Forelimb muscle (tissue), 1 donor: ENCODE results near the gene ARF6. TPM values are rescaled to one million over a fixed set of nuclear protein-coding genes. Genes with fewer than 3 reads are reported as not detected.
"Not testable (repeated sequence)": the region's sequence is repeated elsewhere in the genome, so short reads cannot be mapped to it uniquely, and the experiment has no call there.

Experiments
- DNase-seq: peaks from one replicate; pipeline ENCODE4 v3.0.0-alpha.2; 2013; ENCODE audit warnings: low read depth
- polyA plus RNA-seq: library from polyadenylated mRNA; unstranded; fragments of 120-200 nt; gene quantifications from one replicate; pipeline ENCODE4 v1.2.1, GENCODE V29; 2013; ENCODE audit not compliant: insufficient read length

The ARF6 gene
- polyA plus RNA-seq: 29.1 TPM

DNA sequence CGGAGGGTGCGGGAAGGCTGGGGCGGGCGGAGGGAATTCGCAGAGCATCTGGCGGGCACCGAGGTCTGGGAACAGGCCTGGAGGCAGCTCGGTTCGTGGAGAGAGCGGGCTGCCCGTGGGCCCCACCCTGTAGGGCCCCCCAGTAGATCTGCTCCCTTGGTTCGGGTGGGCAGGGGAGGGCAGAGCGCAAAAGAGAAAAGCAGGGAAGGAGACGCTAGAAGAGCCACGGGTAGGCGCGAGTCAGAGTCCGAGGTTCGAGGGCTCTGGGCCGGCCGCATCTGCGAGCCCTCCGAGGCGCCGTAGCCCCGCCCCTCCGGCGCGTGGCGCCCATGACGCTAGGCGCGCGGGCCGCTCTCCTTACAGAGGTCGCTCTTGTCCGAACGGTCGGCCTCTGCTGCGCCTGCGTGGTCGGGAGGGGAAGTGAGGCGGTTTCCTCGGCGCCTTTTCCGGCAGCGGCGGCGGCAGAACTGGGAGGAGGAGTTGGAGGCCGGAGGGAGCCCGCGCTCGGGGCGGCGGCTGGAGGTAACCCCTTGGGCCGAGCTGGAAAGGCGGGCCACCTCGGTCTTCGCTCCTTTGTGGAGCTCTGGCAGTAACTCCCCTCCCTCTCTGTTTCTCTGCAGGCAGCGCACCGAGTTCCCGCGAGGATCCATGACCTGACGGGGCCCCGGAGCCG lies at the start of gene ARF6:
Gene ARF6 (plus strand): TSS at position 447 of the 673 bp plus-strand sequence. CDS start 655 bp downstream, outside the sequence.
- DNase-seq: peak; percentile 94

DNA sequence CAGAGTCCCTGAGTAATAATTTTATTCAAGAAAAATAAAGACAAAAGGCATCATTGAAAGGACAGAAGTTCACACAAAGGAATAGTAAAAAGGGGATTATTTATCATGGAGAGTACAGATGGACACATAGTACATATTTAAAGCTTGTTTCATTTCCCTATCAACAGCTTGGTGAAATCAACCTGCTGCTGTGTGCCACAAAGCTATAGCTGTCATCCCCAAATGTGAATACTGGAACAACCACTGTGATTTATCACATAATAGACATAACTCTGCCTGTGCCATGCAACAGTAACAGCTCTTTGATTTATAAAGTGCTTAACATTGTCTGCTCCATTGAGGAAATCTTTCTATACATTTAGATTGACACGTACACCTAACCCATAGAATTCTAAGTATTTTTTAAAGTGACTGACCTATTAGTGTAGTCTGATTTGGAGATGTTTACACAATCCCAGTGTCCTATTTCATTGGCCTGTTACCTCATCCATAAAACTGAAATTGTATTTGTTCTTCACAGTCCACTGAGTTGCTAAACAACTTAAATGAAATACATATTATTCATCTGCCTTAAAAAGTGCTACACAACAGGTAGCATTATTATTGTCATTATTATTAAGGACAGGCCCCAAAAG lies 43.6 kb upstream of the ARF6 start:
- no peak for DNase-seq

DNA sequence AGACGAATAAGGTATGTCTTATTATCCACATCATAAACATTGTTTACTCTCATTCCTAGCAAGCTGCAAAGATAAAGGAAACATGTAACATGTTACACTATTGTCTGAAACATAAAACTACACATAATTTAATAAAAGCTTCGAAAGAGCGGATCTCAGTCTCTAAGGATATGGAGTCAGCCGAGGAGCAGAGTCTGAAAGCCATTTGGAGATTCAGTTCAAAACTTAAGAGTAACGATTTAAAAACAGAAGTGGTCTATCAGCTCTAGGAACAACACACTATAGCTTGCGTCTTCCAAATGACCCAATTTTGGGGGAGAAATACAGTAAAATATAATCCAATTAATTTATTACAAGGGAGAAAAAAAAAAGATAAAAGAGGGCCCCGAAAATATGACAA lies 41.1 kb upstream of the ARF6 start:
- DNase-seq: no peak

DNA sequence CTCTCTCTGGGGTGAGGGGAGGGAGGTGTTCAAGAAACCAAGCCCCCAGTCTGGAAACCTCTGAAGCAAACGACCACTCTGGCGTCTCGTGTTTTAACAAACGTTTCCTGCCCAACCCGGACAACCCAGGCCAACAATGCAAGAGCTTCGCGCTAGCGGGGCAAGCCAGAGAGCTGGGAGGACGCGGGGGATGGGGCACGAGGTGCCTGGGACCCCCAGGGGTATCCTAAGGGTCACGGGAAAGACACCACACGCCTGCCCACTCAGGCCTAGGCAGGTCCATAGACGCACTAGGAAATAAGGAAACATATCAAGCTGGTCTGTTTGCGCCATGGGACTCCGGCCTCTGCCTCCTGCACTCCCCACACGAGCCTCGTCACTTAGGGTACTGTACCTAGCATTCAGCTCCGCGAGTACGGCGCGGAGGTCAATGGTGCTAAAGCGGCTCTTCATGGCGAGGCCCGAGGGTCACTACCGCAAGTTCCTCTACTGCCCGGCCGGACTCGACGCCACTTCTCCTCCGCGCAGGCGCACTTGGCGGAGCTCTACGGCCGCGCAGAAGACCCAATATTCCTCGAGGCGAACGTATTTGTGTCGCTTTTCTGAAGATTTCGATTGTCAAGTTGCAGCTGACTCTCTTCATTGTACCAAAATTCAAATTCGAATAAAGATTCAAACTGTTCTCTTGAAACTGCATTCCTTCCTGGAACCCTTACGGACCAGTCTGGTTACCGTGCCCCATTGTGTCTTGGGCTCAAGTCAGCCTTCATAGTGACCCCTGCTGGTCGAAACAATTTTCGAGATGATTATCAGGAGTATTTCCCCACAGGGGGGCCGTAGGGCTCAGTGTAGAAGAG lies 40.4 kb upstream of the ARF6 start, which contains the start of gene NEMF:
Gene NEMF (minus strand): TSS at position 488 of the 857 bp plus-strand sequence. CDS start 35 bp downstream, at position 453.
- DNase-seq: peak; percentile 93

DNA sequence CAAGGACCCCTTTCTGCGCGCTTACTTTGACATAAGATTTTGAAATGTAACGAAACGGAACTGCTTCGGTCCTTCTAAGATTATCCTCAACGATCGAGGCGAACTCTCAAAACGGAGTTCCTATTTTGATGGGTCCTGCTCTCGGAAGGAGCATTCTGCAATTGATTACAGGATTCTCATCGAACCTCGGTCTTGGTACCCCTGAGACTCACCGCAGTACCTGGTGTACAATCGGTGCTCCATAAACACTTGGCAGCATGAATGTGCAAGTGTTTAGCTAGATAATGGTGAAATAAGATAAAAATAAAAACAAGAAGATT lies 39.8 kb upstream of the ARF6 start:
- no peak for DNase-seq

DNA sequence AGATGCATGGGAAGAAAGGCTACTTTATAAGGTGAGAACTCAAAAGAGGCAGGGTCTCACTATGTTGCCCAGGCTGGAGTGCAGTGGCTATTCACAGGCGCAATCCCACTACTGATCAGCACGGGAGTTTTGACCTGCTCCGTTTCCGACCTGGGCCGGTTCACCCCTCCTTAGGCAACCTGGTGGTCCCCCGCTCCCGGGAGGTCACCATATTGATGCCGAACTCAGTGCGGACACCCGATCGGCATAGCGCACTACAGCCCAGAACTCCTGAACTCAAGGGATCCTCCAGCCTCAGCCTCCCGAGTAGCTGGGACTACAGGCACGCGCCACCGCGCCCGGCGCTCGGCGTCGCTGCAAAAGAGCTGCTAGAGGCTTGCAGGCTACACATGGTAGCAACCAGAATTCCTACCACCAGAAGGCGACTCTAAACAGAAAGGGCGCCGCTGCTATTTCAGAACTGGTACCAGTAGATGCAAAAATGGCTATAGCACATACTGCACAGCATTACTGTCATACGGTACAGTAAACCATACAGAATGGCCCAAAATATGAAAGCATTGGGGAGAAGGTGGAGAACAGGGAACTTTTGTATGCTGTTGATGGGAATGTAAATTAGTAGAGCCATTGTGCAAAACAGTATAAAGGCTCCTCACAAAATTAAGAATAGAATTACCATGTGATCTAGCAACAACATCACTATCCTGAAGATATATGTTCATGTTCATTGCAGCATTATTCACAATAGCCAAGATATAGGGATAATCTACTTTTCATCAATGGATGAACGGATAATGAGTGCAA lies 39.1 kb upstream of the ARF6 start:
- no peak for DNase-seq

DNA sequence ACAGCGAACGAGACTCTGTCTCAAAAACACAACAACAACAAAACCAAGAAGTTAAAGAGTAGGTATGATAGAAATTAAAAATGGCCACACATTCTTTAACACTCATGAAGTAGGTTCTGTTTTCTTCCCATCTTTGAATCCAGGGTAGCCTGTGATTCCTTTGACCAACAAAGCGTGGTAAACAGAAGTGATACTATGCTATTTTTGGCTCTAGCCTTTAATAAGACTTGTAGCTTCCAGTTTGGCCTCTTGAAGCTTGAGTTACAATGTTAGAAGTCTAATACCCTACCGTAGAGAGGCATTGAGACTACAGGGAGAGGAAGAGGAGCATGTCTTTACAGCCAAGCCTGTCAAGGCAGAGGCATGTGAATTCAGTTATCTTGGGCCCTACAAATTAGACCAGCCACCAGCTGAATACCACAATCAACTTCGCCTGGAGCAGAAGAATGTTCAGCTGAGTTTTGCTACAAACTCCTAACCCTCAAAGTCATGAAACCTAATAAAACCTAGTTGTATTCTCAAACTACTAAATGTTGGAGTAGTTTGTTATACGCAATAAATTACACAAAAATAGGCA lies 35.4 kb upstream of the ARF6 start:
- no peak for DNase-seq

DNA sequence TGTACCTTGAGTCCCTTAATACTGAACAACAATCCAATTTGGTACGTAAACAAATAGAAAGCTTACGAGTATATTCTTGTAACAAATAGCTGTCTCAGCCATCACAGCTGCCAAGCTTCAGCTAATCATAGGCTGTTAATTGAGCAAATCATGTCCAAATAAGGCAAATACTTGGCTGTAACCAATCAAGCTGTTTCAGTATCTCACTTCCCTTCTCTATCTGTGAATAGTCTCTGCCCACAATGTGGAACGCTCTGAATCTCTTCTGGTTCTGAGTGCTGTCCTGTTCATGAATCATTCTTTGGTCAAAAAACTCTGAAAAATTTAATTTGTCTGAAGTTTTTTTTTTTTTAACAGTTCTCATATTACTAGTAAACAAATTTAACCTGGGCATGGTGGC lies 34.5 kb upstream of the ARF6 start:
- DNase-seq: no peak

DNA sequence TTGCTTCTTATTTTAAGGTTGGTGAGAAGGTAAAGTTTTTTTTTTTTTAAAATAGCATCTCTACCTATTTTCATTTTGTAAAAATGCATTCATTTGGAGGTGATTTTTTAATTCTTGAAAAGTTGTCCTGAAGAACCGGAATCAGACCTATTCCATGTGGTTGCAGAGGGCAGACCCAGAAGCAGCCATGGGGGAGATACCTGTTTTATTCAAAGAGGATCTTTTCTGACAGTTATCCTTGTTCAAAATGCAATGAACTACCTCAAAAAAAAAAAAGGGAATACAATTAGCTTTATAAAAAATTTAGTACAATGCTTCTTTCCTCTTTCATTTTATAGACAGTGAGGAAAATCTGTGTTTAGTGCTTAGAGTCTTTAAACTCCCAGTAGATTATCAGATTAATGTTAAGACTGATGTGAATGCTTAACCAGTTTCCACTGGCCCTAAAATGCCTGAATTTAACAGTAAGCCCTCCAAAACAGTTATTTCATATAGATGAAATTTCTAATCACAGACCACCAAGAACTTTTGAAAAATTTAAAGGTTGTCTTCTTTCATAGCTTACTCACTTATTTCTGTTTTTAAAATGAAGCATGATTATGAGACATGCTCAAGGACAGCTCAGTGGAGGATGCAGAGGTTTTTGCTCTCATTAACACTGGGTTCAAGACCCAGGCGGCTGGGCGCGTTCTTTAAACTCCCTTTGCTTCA lies 31.7 kb upstream of the ARF6 start:
- no peak for DNase-seq

DNA sequence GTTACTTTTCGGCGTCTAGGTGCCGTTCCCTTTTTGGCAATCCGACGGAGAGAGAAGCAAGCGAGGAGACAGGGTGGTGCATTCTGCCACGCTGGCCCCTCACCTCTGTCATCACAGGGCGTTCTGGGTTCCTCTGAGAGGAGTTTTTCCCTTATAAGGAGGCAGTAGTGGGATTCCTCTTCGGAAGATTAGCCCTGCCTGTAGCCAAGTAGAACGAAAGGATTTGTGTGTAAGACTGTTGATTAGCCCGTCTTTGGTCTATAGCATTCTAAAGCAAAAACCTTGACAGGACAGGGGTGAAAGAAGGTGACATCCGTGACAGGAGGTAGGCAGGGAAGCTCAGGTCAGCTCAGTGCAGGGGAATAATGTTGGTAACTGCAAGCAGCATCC lies 31.2 kb upstream of the ARF6 start:
- peak; percentile 61 for DNase-seq

DNA sequence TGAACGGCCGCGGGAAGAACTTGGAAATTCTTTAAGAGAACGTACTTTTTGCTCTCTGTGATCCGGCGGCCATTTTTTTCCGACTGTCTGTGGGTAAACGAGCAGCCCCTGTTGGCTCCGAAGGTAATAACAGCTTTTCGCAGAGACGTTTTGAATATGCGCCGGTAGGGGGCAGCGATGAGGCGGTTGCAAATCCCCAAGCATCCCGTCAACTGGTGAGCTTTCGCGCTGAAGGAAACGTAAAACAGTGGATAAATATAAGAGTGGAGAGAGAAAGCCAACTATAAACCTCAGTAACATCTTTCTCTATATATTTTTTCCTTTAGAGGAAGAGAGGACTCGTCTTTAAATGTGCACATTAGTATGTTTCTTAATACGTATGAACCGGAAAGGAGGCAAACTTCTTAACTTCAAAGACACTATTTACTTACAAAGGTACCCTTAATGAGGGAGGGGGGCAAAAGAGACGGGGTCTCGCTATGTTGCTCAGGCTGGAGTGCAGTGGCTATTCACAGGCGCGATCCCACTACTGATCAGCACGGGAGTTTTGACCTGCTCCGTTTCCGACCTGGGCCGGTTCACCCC lies 30.7 kb upstream of the ARF6 start:
- DNase-seq: peak; percentile 78

DNA sequence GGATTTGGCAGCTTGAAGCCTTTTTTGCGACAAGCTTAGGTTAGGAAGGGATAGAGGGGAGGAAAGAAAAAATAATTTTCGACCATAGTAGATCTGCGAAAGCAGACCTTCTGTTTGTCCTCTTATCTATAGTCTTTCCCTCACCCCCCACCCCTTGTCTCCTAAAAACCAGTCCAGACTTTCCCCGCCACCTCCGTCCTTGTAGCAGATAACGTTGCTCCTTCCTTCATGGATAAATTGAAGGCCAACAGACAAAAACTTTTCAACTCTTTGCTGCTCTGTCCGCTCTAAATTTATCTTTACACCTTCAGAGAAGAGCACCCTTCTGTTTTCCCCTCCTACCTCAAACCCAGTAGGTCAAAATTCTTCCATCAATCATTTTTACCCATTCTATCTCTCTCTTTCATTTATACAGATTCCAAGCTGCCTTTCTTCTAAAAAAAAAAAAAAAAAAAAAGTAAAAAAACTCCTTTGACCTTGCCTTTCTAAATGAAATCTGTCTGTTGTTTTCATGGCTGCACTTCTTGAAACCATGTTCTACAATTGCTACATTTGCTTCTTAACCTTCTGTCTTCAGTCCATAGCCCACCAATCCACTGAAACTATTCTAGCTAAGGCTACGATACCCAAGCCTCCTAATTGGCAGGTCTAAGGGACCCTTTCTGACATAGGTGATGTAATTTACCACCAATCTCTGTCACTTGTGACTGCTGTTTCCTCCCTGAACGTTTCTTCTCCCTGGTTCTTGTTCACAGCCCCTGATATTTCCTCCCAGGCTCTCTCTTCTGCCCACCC lies 29.2 kb upstream of the ARF6 start:
- no peak for DNase-seq

DNA sequence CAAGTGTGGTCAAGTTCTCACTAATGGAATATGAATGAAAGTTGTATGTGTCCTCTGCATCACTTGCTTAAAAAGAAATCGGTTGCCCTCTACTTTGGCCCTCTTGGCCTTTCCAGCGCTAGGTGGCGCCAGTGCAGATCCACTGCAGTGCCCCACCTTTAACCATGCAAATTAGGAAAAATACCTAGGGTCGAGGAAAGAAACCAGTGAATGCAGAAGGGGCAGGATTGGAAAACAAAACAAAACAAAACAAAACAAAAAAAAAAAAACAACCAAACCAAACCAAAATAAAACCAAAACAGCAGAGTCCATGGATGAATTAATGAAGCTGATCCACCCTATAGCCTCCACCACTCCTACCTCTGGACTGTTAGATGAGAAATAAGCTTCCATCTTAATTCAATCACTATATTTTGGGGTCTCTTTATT lies 27.4 kb upstream of the ARF6 start:
- no peak for DNase-seq

DNA sequence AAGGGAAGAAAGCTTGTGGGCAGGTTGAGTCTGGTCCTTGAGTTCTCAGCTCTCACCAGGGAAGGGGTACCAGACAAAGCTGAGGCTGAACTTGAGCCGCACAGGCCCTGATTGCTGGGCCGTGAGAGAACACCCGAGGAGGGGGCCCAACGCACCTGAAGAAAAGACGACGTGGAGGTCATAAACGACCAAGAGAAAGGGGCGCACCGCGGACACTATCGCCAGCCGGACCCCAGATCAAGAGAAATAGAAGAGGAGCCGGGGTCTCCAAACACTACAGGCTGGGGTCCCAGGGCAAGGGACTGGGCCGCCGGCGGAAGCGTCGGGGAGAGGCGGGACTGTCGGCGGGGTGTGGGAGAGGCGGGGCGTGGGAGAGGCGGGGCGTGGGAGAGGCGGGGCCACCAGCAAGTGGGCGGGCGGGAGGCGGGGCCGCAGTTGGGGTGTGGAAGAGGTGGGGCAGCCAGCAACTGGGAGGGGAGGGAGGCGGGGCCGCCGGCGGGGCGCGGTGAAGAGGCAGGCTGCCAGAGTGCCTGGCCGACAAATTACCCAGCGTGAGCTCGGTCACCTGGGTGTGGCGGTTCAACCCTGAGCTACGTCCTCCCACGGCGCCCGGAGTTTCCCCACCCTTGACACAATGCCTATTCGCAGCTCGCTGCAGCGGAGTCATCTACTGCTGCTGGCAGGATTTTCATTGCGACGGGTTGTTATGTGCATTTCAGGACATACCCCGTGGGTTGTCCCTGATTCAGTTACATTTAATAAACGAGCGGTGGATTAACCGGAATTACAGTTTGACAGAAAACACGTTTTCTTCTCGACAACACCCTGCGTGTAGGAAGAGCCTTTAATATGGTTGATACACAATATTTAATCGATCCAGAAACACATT lies 24.8 kb upstream of the ARF6 start:
- peak; percentile 57 for DNase-seq

DNA sequence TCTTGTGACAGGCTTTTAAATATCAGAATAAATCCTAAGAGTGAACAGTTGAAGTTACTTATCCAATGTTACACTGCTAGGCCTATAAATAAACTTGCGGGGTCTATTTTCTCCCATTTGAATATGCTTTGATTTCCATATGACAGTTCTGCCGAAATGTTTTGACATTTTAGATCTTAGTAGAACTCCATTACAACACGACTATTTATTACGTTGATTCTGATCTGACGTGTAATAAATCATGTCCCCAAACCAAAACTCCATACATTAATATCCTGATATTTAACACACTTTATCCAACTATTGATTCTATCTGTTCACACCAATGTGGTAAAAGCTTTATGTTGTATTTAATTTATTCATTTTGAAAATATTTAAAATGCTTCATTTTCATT lies 24.2 kb upstream of the ARF6 start:
- no peak for DNase-seq

DNA sequence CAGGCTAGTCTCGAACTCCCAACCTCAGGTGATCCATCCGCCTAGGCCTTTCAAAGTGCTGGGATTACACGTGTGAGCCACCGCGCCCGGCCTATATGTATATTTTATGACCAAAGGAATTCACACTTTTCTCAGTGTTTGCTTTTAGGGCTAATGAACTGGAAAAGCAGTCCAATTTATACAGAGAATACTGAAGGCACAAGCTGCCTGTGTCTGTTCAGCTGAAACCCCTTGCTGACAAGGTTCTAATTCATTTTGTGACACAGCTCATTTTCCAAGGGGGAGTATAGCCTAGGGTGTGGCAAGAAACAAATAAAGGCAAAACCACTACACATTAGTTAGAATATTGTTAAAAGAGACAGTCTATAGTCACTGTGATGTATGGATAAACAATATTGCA lies 22.0 kb upstream of the ARF6 start:
- DNase-seq: no peak

DNA sequence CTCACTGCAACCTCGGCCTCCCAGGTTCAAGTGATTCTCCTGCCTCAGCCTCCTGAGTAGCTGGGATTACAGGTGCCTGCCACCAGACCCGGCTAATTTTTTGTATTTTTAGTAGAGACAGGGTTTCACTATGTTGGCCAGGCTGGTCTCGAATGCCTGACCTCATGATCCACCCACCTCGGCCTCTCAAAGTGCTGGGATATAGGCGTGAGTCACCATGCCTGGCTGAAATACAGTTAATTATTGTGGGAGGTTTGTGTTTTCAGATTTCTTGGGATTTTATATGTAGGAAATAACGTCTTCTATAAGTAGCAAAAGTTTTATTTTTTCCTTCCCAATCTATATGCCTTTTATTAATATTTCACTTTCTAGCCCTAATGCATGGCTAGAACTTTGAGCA lies 19.3 kb upstream of the ARF6 start:
- not testable (repeated sequence) for DNase-seq

DNA sequence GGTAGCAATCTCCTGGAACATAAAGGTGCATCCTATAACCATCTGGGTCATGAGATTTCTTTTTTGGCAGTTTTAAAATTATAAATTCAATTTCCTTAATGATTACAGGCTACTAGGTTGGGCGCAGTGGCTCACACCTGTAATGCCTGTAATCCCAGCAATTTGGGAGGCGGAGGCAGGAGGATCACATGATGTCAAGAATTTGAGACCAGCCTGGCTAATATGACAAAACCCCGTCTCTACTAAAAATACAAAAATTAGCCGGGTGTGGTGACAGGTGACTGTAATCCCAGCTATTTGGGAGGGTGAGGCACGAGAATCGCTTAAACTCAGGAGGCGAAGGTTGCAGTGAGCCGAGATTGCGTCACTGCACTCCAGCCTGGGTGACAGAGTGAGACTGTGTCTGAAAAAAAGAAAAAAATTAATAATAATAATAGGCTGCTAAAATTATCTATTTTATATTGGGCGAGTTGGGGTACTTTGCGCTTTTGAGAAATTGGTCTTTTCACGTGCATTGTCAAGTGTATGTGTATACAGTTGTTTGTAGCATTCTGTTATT lies 17.2 kb upstream of the ARF6 start:
- DNase-seq: no peak
